Thyroid gland (tissue), 4 donors: ENCODE data around the gene ATP1A2. TPM values are rescaled to one million over a fixed set of nuclear protein-coding genes. Genes with fewer than 3 reads are reported as not detected.

ENCODE experiments used
- DNase-seq, 2 donors: peaks; one replicate each; pipeline ENCODE4 v3.0.0-alpha.2; 2019
- H3K27ac ChIP-seq, 3 donors: fragments of 200-600 bp; sonication (generic); 1 replicate in 2 of 3; 2 replicates in 1 of 3; pipeline ENCODE4 v1.5.1; 2016 to 2019; ENCODE audit warnings: mild to moderate bottlenecking in 1 of 3, moderate library complexity in 1 of 3
- H3K27me3 ChIP-seq: fragments of 200-600 bp; sonication (generic); one replicate; pipeline ENCODE4 v1.5.1; 2019
- H3K36me3 ChIP-seq, 2 donors: fragments of 200-600 bp; sonication (generic); one replicate each; pipeline ENCODE4 v1.5.1; 2016 to 2019
- H3K4me1 ChIP-seq, 2 donors: fragments of 200-600 bp; sonication (generic); one replicate each; pipeline ENCODE4 v1.5.1; 2017 to 2019
- H3K4me3 ChIP-seq, 3 donors: fragments of 200-600 bp; sonication (generic); replicated peaks in 1 of 3; 1 replicate in 2 of 3; 2 replicates in 1 of 3; pipeline ENCODE4 v1.5.1; 2016; ENCODE audit warnings: mild to moderate bottlenecking in 1 of 3
- H3K9me3 ChIP-seq: fragments of 200-600 bp; sonication (generic); one replicate; pipeline ENCODE4 v1.5.1; 2017
- CTCF ChIP-seq, 6 experiments: fragments of 200-600 bp in 3 of 6; fragments of 450-650 bp in 3 of 6; sonication (generic) in 3 of 6; IDR thresholded peaks; one replicate each; pipeline ENCODE4 v1.5.1; 2016 to 2019; ENCODE audit warnings: antibody characterized with exemption in 6 of 6, mild to moderate bottlenecking in 2 of 6, inconsistent platforms in 1 of 6, moderate library complexity in 1 of 6
- POLR2A ChIP-seq, 2 donors: fragments of 450-650 bp; IDR thresholded peaks; one replicate each; pipeline ENCODE4 v1.6.1; 2017; ENCODE audit warnings: antibody characterized with exemption in 2 of 2, mild to moderate bottlenecking in 2 of 2, moderate library complexity in 1 of 2
- WGBS, 2 donors: methylation state at CpG; one replicate each; pipeline ENCODE4 v1.1.5; 2017; 5-methylcytosine and 5-hydroxymethylcytosine counted together
- intact Hi-C: fragments of 100-400 bp; cut with DNase I; formaldehyde crosslinking; loops from one replicate; pipeline ENCODE4 v1.15.1; 2023
- total RNA-seq, 4 donors: library from RNA; depleted of rRNA; stranded (reverse); fragments of >200 nt; gene quantifications; one replicate each; pipeline ENCODE4 v1.2.3, GENCODE V29; 2016

The ATP1A2 gene
- total RNA-seq, 4 donors from 2014 or later, result 1.1 to 4.2 (median 2.6) TPM

- H3K36me3 ChIP-seq, result peaks cover 13 to 20% of the 10 kb centered on the region in 2 donors
- no peak for DNase-seq
- TF ChIP-seq POLR2A (IDR thresholded peaks at IDR 0.05) (no peak), CTCF (IDR thresholded peaks at IDR 0.05) (no peak)
- no peaks in the 10 kb centered on the region for H3K9me3 ChIP-seq
- H3K4me3 ChIP-seq, result no peak overlapping the region
- no peak overlapping the region for H3K27ac ChIP-seq
- no peaks in the 10 kb centered on the region for H3K4me1 ChIP-seq
- intact Hi-C loops, result loop anchor here (10.0 kb wide), 2 partner anchors 165 to 195 kb away; partner anchors contain the start of genes PEX19 and TAGLN2
- 87 to 93% methylated on average over 3 of the region's 3 CpGs for WGBS, 2 donors
- H3K27me3 ChIP-seq, result no peaks in the 10 kb centered on the region
Observed at GRCh38 chr1:160089883-160090282, 25.7 kb upstream of the ATP1A2 start.

- H3K4me3 ChIP-seq, result no peak overlapping the region
- no peaks in the 10 kb centered on the region for H3K27me3 ChIP-seq
- 94 to 95% methylated on average over 4 of the region's 4 CpGs for WGBS, 2 donors
- no peak for TF ChIP-seq CTCF (IDR thresholded peaks at IDR 0.05)
- no peak for TF ChIP-seq POLR2A (IDR thresholded peaks at IDR 0.05)
- peaks cover 15 to 20% of the 10 kb centered on the region in 2 donors for H3K36me3 ChIP-seq
- no peak overlapping the region for H3K27ac ChIP-seq
- intact Hi-C loops, result loop anchor here (10.0 kb wide), 2 partner anchors 166 to 194 kb away; partner anchors contain the start of genes PEX19 and TAGLN2
- H3K4me1 ChIP-seq, result peaks cover 0 to 1% of the 10 kb centered on the region in 2 donors
- no peaks in the 10 kb centered on the region for H3K9me3 ChIP-seq
- DNase-seq, result no peak
Observed at GRCh38 chr1:160090760-160091159, 24.8 kb upstream of the ATP1A2 start.

GRCh38 chr1:160091666-160092223 lies 23.8 kb upstream of the ATP1A2 start:
- intact Hi-C loops, result loop anchor here (10.0 kb wide), 2 partner anchors 167 to 193 kb away; partner anchors contain the start of genes PEX19 and TAGLN2
- Histone ChIP-seq H3K4me1 (peaks cover 0 to 11% of the 10 kb centered on the region in 2 donors), H3K4me3 (no peak overlapping the region), H3K36me3 (peaks cover 15 to 20% of the 10 kb centered on the region in 2 donors), H3K9me3 (no peaks in the 10 kb centered on the region), H3K27me3 (no peaks in the 10 kb centered on the region), H3K27ac (no peak overlapping the region)
- TF ChIP-seq POLR2A (IDR thresholded peaks at IDR 0.05) (no peak), CTCF (IDR thresholded peaks at IDR 0.05) (no peak)
- WGBS, 2 donors, result 94 to 95% methylated on average over 5 of the region's 5 CpGs
- DNase-seq, result no peak

- H3K36me3 ChIP-seq, result peaks cover 15 to 20% of the 10 kb centered on the region in 2 donors
- no peak overlapping the region for H3K27ac ChIP-seq
Observed at GRCh38 chr1:160092366-160093068, 23.0 kb upstream of the ATP1A2 start.

More at GRCh38 chr1:160092366-160093068, 23.0 kb upstream of the ATP1A2 start:
- Histone ChIP-seq H3K27me3 (no peaks in the 10 kb centered on the region), H3K9me3 (no peaks in the 10 kb centered on the region), H3K4me3 (no peak overlapping the region), H3K4me1 (peaks cover 5 to 19% of the 10 kb centered on the region in 2 donors)
- WGBS, 2 donors, result 95% methylated on average over 17 to 27 of the region's 32 CpGs
- DNase-seq, result no peak
- no peak for TF ChIP-seq POLR2A (IDR thresholded peaks at IDR 0.05)
- TF ChIP-seq CTCF (IDR thresholded peaks at IDR 0.05), result no peak
- intact Hi-C loops, result loop anchor here (10.0 kb wide), 2 partner anchors 168 to 192 kb away; partner anchors contain the start of genes PEX19 and TAGLN2
